H1 (cell line): ENCODE results near the gene DIAPH2.

Experiments
- GTF2F1 ChIP-seq: IDR thresholded peaks from 2 replicates; pipeline ENCODE4 v1.6.1; 2012; ENCODE audit warnings: low read depth, low read length, improper control_type of control experiment, borderline replicate concordance
- PHF8 ChIP-seq: fragments of 200-600 bp; sonication (generic); conservative IDR thresholded peaks from 2 replicates; pipeline ENCODE4 v1.7.1; 2012; ENCODE audit warnings: low read depth, mild to moderate bottlenecking, inconsistent platforms, low read length, moderate library complexity
- POLR2A ChIP-seq, 2 experiments: IDR thresholded peaks; 1 replicate in 1 of 2; 2 replicates in 1 of 2; pipeline ENCODE4 v1.6.1; 2011; ENCODE audit warnings: low read depth in 2 of 2, low read length in 2 of 2, mild to moderate bottlenecking in 2 of 2; ENCODE audit errors: control extremely low read depth in 1 of 2
- TF ChIP-seq, protein P1 (sequence below), 3 experiments: IDR thresholded peaks; 1 replicate in 2 of 3; 2 replicates in 1 of 3; pipeline versions ENCODE4 v1.5.1 to v1.6.1; 2011; ENCODE audit warnings: low read length in 3 of 3, mild to moderate bottlenecking in 3 of 3, inconsistent platforms in 2 of 3, low read depth in 1 of 3, moderate library complexity in 1 of 3; ENCODE audit not compliant: insufficient read depth in 1 of 3; ENCODE audit errors: control extremely low read depth in 1 of 3

DNA sequence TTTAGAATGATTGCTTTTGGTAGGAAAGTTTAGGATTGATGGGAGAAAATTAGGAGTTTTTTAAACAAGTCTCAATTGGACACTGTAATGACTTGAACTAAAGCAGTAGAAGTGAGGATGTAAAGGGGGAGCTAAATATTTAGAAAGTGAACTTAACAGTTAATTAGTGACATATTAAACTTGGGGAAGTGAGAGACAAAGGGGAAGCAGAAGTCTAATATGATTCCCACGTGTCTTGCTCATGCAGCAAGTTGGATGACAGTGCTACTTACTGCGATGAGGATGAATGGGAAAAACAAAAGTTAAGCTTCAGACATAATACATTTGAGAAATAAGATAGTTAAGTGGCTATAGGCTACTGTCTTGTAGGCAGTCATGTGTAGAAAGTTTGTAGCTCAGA is 309.5 kb downstream of the DIAPH2 start:
- TF ChIP-seq POLR2A (IDR thresholded peaks at IDR 0.05; ENCODE audit: control extremely low read depth in 1 of 2, low read depth in 2 of 2, low read length in 2 of 2) (no peak), PHF8 (no peak), GTF2F1 (no peak)
- TF ChIP-seq, protein P1, sequence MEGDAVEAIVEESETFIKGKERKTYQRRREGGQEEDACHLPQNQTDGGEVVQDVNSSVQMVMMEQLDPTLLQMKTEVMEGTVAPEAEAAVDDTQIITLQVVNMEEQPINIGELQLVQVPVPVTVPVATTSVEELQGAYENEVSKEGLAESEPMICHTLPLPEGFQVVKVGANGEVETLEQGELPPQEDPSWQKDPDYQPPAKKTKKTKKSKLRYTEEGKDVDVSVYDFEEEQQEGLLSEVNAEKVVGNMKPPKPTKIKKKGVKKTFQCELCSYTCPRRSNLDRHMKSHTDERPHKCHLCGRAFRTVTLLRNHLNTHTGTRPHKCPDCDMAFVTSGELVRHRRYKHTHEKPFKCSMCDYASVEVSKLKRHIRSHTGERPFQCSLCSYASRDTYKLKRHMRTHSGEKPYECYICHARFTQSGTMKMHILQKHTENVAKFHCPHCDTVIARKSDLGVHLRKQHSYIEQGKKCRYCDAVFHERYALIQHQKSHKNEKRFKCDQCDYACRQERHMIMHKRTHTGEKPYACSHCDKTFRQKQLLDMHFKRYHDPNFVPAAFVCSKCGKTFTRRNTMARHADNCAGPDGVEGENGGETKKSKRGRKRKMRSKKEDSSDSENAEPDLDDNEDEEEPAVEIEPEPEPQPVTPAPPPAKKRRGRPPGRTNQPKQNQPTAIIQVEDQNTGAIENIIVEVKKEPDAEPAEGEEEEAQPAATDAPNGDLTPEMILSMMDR (IDR thresholded peaks at IDR 0.05; ENCODE audit: control extremely low read depth in 1 of 3, insufficient read depth in 1 of 3, low read depth in 1 of 3, low read length in 3 of 3) = no peak
